GM10266 (cell line): ENCODE data around the gene LGALS7.
"Not testable (repeated sequence)": the region's sequence is repeated elsewhere in the genome, so short reads cannot be mapped to it uniquely, and the experiment has no call there.

ENCODE experiments used
- DNase-seq: peaks from one replicate; pipeline ENCODE4 v3.0.0; 2012; ENCODE audit errors: extremely low spot score
- TF ChIP-seq, protein P1 (sequence below): IDR thresholded peaks from 2 replicates; pipeline ENCODE4 v1.5.1; 2012; ENCODE audit warnings: mild to moderate bottlenecking, low read depth; ENCODE audit not compliant: control insufficient read depth, insufficient read depth; ENCODE audit errors: missing control alignments

LGALS7 gene

GRCh38 chr19:38786572-38787265, 13.4 kb upstream of the LGALS7 start:
- TF ChIP-seq, protein P1, sequence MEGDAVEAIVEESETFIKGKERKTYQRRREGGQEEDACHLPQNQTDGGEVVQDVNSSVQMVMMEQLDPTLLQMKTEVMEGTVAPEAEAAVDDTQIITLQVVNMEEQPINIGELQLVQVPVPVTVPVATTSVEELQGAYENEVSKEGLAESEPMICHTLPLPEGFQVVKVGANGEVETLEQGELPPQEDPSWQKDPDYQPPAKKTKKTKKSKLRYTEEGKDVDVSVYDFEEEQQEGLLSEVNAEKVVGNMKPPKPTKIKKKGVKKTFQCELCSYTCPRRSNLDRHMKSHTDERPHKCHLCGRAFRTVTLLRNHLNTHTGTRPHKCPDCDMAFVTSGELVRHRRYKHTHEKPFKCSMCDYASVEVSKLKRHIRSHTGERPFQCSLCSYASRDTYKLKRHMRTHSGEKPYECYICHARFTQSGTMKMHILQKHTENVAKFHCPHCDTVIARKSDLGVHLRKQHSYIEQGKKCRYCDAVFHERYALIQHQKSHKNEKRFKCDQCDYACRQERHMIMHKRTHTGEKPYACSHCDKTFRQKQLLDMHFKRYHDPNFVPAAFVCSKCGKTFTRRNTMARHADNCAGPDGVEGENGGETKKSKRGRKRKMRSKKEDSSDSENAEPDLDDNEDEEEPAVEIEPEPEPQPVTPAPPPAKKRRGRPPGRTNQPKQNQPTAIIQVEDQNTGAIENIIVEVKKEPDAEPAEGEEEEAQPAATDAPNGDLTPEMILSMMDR: no peak
- no peak for DNase-seq

- DNase-seq: not testable (repeated sequence)
These were observed 12.7 kb upstream of the LGALS7 start for GRCh38 chr19:38786061-38786460.

- DNase-seq: no peak
- TF ChIP-seq, protein P1: no peak
These were observed 11.9 kb upstream of the LGALS7 start for GRCh38 chr19:38785187-38785699.

- TF ChIP-seq, protein P1: no peak
- DNase-seq: no peak
These were observed 10.9 kb upstream of the LGALS7 start for GRCh38 chr19:38784224-38784623.

DNA sequence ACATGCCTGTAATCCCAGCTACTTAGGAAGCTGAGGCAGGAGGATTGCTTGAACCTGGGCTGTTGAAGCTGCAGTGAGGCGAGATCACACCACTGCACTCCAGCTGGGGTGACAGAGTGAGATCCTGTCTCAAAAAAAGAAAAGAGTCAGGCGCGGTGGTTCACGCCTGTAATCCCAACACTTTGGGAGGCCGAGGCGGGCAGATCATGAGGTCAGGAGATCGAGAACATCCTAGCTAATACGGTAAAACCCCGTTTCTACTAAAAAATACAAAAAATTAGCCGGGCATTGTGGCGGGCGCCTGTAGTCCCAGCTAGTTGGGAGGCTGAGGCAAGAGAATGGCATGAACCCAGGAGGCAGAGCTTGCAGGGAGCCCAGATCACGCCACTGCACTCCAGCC, 8.9 kb upstream of the LGALS7 start:
- DNase-seq: not testable (repeated sequence)

DNA sequence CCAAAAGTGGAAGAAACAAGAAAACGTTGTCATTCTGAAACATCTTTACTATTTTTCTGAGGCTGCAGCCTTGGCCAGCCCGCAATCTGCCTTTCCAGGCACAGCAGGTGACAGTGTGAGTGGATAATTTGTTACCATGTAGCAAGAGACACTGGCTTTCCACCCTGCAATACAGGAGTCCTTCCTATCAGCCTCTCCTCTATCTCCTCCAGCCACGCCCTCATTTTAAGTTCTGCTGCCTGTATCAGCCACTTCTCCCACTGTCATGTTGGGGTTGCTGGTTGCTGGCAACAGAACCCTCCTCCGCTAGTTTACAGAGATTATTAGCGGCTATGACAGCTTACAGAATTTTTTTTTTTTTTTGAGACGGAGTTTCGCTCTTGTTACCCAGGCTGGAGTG, 7.7 kb upstream of the LGALS7 start:
- DNase-seq: no peak
- TF ChIP-seq, protein P1: no peak

- TF ChIP-seq, protein P1: no peak
- DNase-seq: no peak
These were observed 7.1 kb upstream of the LGALS7 start for GRCh38 chr19:38780443-38780842.

DNA sequence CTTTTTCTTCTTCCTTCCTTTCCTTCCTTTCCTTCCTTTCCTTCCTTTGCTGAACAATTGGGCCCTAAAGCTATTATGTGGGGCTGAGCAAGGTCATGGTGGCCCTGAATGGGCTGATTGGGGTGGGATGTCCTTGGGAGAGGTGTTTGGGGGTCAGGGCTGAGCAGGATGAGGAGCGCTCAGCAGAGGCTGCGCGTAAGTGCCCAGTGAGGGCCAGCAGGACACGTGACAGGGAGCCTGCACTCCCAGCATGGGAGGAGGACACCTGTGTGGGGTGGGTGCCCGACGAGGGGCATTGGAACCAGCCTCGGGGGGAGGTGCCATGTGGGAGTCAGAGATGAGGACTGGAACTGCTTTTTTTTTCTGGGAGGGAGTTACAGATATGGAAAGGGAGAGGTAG, 5.4 kb upstream of the LGALS7 start:
- TF ChIP-seq, protein P1: no peak
- no peak for DNase-seq
